ENCODE measurements around the gene FGF6. TPM values are rescaled to one million over a fixed set of nuclear protein-coding genes. Genes with fewer than 3 reads are reported as not detected.

The FGF6 gene
- total RNA-seq, 1 donor = not detected

GRCh38 chr12:4434301-4434700 is 11.3 kb downstream of the FGF6 start:
- no peaks in the 10 kb centered on the region for H3K4me1 ChIP-seq (ENCODE audit: insufficient read depth, low read length)
- H3K4me2 ChIP-seq (ENCODE audit: insufficient read depth, low read length) = no peak overlapping the region
- no peak for DNase-seq (ENCODE audit: insufficient read length, low spot score, missing footprints)
- no peak overlapping the region for H3K4me3 ChIP-seq (ENCODE audit: insufficient read depth, low read length)
- no peaks in the 10 kb centered on the region for H3K79me2 ChIP-seq (ENCODE audit: insufficient read depth, low read length)
- no peaks in the 10 kb centered on the region for H4K20me1 ChIP-seq (ENCODE audit: insufficient read depth, low read length)
- H3K27ac ChIP-seq (ENCODE audit: low read depth, low read length) = no peak overlapping the region
- no peak overlapping the region for H2AFZ ChIP-seq (ENCODE audit: low read length)
- H3K9me3 ChIP-seq (ENCODE audit: low read depth, low read length) = no peaks in the 10 kb centered on the region
- TF ChIP-seq CTCF (IDR thresholded peaks at IDR 0.05; ENCODE audit: extremely low read depth, low read depth, low read length) = no peak
- H3K27me3 ChIP-seq (ENCODE audit: insufficient read depth, low read length) = no peaks in the 10 kb centered on the region
- no peaks in the 10 kb centered on the region for H3K36me3 ChIP-seq (ENCODE audit: insufficient read depth, low read length)

GRCh38 chr12:4433745-4434058 is 11.9 kb downstream of the FGF6 start:
- Histone ChIP-seq H3K36me3 (ENCODE audit: insufficient read depth, low read length) (no peaks in the 10 kb centered on the region), H3K4me3 (ENCODE audit: insufficient read depth, low read length) (no peak overlapping the region), H3K79me2 (ENCODE audit: insufficient read depth, low read length) (no peaks in the 10 kb centered on the region), H3K4me1 (ENCODE audit: insufficient read depth, low read length) (no peaks in the 10 kb centered on the region), H3K9me3 (ENCODE audit: low read depth, low read length) (no peaks in the 10 kb centered on the region), H3K27ac (ENCODE audit: low read depth, low read length) (no peak overlapping the region), H4K20me1 (ENCODE audit: insufficient read depth, low read length) (no peaks in the 10 kb centered on the region), H3K27me3 (ENCODE audit: insufficient read depth, low read length) (no peaks in the 10 kb centered on the region), H3K4me2 (ENCODE audit: insufficient read depth, low read length) (no peak overlapping the region), H2AFZ (ENCODE audit: low read length) (no peak overlapping the region)
- TF ChIP-seq CTCF (IDR thresholded peaks at IDR 0.05; ENCODE audit: extremely low read depth, low read depth, low read length) = no peak
- DNase-seq (ENCODE audit: insufficient read length, low spot score, missing footprints) = no peak

GRCh38 chr12:4432878-4433744 is 12.5 kb downstream of the FGF6 start:
- no peaks in the 10 kb centered on the region for H3K9me3 ChIP-seq (ENCODE audit: low read depth, low read length)
- no peaks in the 10 kb centered on the region for H3K79me2 ChIP-seq (ENCODE audit: insufficient read depth, low read length)
- H2AFZ ChIP-seq (ENCODE audit: low read length) = no peak overlapping the region
- no peak overlapping the region for H3K4me2 ChIP-seq (ENCODE audit: insufficient read depth, low read length)
- DNase-seq (ENCODE audit: insufficient read length, low spot score, missing footprints) = no peak
- H3K36me3 ChIP-seq (ENCODE audit: insufficient read depth, low read length) = no peaks in the 10 kb centered on the region
- no peak for TF ChIP-seq CTCF (IDR thresholded peaks at IDR 0.05; ENCODE audit: extremely low read depth, low read depth, low read length)
- H4K20me1 ChIP-seq (ENCODE audit: insufficient read depth, low read length) = no peaks in the 10 kb centered on the region
- H3K27ac ChIP-seq (ENCODE audit: low read depth, low read length) = no peak overlapping the region
- no peaks in the 10 kb centered on the region for H3K4me1 ChIP-seq (ENCODE audit: insufficient read depth, low read length)
- no peak overlapping the region for H3K4me3 ChIP-seq (ENCODE audit: insufficient read depth, low read length)
- H3K27me3 ChIP-seq (ENCODE audit: insufficient read depth, low read length) = no peaks in the 10 kb centered on the region

GRCh38 chr12:4431866-4432265 is 13.7 kb downstream of the FGF6 start:
- Histone ChIP-seq H3K36me3 (ENCODE audit: insufficient read depth, low read length) (no peaks in the 10 kb centered on the region), H3K27ac (ENCODE audit: low read depth, low read length) (no peak overlapping the region), H4K20me1 (ENCODE audit: insufficient read depth, low read length) (no peaks in the 10 kb centered on the region), H3K4me3 (ENCODE audit: insufficient read depth, low read length) (no peak overlapping the region), H3K4me2 (ENCODE audit: insufficient read depth, low read length) (no peak overlapping the region), H3K27me3 (ENCODE audit: insufficient read depth, low read length) (no peaks in the 10 kb centered on the region), H3K9me3 (ENCODE audit: low read depth, low read length) (no peaks in the 10 kb centered on the region), H2AFZ (ENCODE audit: low read length) (no peak overlapping the region), H3K79me2 (ENCODE audit: insufficient read depth, low read length) (no peaks in the 10 kb centered on the region), H3K4me1 (ENCODE audit: insufficient read depth, low read length) (no peaks in the 10 kb centered on the region)
- no peak for DNase-seq (ENCODE audit: insufficient read length, low spot score, missing footprints)
- TF ChIP-seq CTCF (IDR thresholded peaks at IDR 0.05; ENCODE audit: extremely low read depth, low read depth, low read length) = no peak

Data from osteoblast (primary cell).